Measurements from ENCODE around the gene FGF18. TPM values are rescaled to one million over a fixed set of nuclear protein-coding genes. Genes with fewer than 3 reads are reported as not detected.

FGF18 gene
- total RNA-seq, 4 donors from 2014 or later: 0.66 to 0.91 (median 0.86) TPM; not detected in 1

DNA sequence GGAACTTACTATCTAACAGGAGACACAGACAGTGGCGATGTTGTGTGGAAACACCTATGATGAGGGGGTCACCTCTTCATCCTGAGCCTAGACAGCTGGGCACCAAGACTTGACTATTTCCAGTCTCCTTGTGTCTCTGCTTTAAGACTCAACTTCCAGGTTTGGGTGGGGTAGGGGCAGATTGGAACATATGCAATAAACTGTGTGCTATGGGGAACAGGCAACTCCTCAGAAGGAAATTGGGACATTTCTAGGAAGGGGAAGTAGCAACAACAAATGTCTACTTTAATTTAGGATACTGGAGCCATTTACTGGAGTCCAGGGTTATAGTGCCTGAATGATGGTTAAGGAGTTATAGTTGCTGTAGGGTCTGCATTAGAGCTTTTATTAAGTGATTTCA is 57.3 kb downstream of the FGF18 start:
- DNase-seq (ENCODE audit: extremely low spot score): no peak
- H3K4me1 ChIP-seq: peaks cover 0 to under 1% (median 0%) of the 10 kb centered on the region in 4 donors
- H3K27ac ChIP-seq (replicated peaks in 1 of 4): no peak overlapping the region
- WGBS: 100% methylated on average over 1 of the region's 1 CpG
- H3K9me3 ChIP-seq: peaks cover 0 to 8% (median 0%) of the 10 kb centered on the region in 4 donors
- no peaks in the 10 kb centered on the region for H3K36me3 ChIP-seq
- H3K27me3 ChIP-seq: peaks cover 0 to 3% (median 0%) of the 10 kb centered on the region in 4 donors
- no peak overlapping the region for H3K4me3 ChIP-seq
- TF ChIP-seq, protein P1, sequence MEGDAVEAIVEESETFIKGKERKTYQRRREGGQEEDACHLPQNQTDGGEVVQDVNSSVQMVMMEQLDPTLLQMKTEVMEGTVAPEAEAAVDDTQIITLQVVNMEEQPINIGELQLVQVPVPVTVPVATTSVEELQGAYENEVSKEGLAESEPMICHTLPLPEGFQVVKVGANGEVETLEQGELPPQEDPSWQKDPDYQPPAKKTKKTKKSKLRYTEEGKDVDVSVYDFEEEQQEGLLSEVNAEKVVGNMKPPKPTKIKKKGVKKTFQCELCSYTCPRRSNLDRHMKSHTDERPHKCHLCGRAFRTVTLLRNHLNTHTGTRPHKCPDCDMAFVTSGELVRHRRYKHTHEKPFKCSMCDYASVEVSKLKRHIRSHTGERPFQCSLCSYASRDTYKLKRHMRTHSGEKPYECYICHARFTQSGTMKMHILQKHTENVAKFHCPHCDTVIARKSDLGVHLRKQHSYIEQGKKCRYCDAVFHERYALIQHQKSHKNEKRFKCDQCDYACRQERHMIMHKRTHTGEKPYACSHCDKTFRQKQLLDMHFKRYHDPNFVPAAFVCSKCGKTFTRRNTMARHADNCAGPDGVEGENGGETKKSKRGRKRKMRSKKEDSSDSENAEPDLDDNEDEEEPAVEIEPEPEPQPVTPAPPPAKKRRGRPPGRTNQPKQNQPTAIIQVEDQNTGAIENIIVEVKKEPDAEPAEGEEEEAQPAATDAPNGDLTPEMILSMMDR (IDR thresholded peaks at IDR 0.05): no peak
- TF ChIP-seq EP300 (IDR thresholded peaks at IDR 0.05) (no peak), POLR2A (IDR thresholded peaks at IDR 0.05; ENCODE audit: low read depth) (no peak), POLR2AphosphoS5 (IDR thresholded peaks at IDR 0.05) (no peak)
- intact Hi-C loops (cut with DNase I): no loop called here

DNA sequence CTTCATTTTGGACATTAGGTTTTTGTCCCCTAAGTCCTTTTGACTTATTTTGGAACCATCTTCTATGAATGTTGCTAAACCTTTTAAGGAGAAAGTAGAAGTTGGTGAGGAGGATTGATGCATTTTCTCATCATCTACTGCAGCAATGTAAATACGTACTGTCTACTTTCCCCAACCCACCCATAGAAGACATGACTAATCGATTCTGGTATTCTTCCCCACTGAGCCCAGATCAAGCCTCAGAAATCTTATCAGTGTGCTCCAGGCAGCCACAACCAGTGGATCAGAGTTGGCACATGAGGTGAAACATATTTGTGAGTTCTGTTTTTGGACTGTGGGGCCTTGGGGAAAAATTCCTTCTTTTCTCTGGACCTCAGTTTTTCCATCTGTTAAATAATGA is 57.7 kb downstream of the FGF18 start:
- intact Hi-C loops (cut with DNase I): no loop called here
- Histone ChIP-seq H3K27ac (replicated peaks in 1 of 4) (no peak overlapping the region), H3K4me1 (peaks cover 0 to 4% (median 0%) of the 10 kb centered on the region in 4 donors), H3K36me3 (no peaks in the 10 kb centered on the region), H3K27me3 (peaks cover 0 to 3% (median 0%) of the 10 kb centered on the region in 4 donors), H3K9me3 (peaks cover 0 to 7% (median 0%) of the 10 kb centered on the region in 4 donors), H3K4me3 (no peak overlapping the region)
- WGBS: 78% methylated on average over 2 of the region's 2 CpGs
- no peak for DNase-seq (ENCODE audit: extremely low spot score)
- TF ChIP-seq POLR2AphosphoS5 (IDR thresholded peaks at IDR 0.05): no peak
- no peak for TF ChIP-seq EP300 (IDR thresholded peaks at IDR 0.05)
- no peak for TF ChIP-seq POLR2A (IDR thresholded peaks at IDR 0.05; ENCODE audit: low read depth)
- TF ChIP-seq, protein P1 (IDR thresholded peaks at IDR 0.05): no peak

- TF ChIP-seq, protein P1 (IDR thresholded peaks at IDR 0.05): no peak
- no peak for TF ChIP-seq POLR2A (IDR thresholded peaks at IDR 0.05; ENCODE audit: low read depth)
- TF ChIP-seq EP300 (IDR thresholded peaks at IDR 0.05): no peak
- no peak for DNase-seq (ENCODE audit: extremely low spot score)
- Histone ChIP-seq H3K27ac (replicated peaks in 1 of 4) (no peak overlapping the region), H3K27me3 (peaks cover 0 to 3% (median 0%) of the 10 kb centered on the region in 4 donors), H3K36me3 (no peaks in the 10 kb centered on the region), H3K9me3 (peaks cover 0 to 2% (median 0%) of the 10 kb centered on the region in 4 donors), H3K4me1 (peaks cover 0 to 4% (median under 1%) of the 10 kb centered on the region in 4 donors), H3K4me3 (no peak overlapping the region)
- intact Hi-C loops (cut with DNase I): no loop called here
- 80% methylated on average over 3 of the region's 3 CpGs for WGBS
Measured at GRCh38 chr5:171477666-171478065, 58.2 kb downstream of the FGF18 start.

DNA sequence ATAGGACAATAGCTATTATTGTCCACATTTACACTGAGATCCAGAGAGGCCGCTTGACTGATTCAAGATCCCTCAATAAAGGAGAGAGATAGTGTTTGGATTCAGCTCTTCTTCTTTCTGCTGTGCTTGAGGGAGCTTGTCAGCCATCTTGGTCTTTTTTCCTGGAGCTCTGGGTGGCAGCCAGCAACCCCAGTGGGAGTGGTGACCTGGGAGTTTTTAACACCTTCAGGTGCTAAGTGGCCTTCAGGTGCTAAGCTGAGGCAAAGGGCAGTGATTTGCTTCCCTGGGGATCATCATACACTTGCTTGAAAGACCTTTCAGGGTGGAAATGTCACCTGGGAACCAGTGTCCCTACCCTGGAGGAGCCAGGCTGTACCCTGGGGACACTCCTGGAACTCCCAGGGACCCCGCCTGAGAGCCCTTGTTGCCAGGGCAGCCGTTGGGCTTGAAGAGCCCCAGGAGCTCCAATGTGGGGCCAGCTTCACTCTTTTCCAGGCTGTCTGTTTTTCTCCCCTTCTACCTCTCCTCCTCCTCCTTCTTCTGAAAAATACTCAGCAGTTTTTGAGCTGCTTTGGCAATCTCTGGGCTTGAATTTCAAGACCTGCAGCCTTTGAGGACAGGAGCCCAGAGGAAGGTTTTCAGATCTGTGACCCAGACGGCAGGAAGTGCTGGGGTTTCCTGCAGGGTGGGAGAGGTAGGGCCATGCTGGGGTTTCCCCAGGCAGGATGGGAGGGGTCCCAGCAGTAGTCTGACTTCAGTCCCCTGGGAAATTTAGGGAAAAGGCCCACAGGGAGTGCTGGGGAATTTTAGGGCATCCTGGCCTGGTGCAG is 59.7 kb downstream of the FGF18 start:
- no peaks in the 10 kb centered on the region for H3K9me3 ChIP-seq
- TF ChIP-seq, protein P1 (IDR thresholded peaks at IDR 0.05): no peak
- TF ChIP-seq POLR2A (IDR thresholded peaks at IDR 0.05; ENCODE audit: low read depth): no peak
- TF ChIP-seq POLR2AphosphoS5 (IDR thresholded peaks at IDR 0.05): no peak
- TF ChIP-seq EP300 (IDR thresholded peaks at IDR 0.05): no peak
- H3K4me1 ChIP-seq: peaks cover 0 to 16% (median 14%) of the 10 kb centered on the region in 4 donors
- H3K27me3 ChIP-seq: peaks cover 0 to 3% (median 0%) of the 10 kb centered on the region in 4 donors
- H3K36me3 ChIP-seq: no peaks in the 10 kb centered on the region
- DNase-seq (ENCODE audit: extremely low spot score): no peak
- H3K27ac ChIP-seq (replicated peaks in 1 of 4): no peak overlapping the region
- no peak overlapping the region for H3K4me3 ChIP-seq
- intact Hi-C loops (cut with DNase I): no loop called here
- 66% methylated on average over 4 of the region's 4 CpGs for WGBS
